Measurements from ENCODE around the gene TXNDC16.

The TXNDC16 gene

DNA sequence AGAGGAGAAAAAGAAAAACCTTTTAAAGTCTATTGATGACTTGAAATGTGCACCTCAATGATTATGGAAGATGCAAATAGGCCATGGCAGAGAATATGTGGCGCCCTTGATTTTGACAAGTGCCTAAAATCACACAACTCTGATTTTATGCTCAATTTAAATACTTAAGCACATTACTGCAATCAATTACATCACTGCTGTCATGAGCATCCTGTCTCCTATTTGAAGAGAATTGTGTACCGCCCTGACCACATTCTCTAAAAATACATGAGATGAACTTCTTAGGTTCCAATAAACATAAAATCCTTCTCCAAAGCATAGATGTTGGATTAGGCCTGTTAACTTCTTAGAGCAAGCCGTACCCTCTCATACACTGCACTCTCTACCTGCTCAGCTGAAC, 1.6 kb downstream of the TXNDC16 start:
- TF ChIP-seq, protein P1, sequence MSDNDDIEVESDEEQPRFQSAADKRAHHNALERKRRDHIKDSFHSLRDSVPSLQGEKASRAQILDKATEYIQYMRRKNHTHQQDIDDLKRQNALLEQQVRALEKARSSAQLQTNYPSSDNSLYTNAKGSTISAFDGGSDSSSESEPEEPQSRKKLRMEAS (IDR thresholded peaks at IDR 0.05; ENCODE audit: low read depth, low read length): no peak
- no peak for TF ChIP-seq POLR2A (IDR thresholded peaks at IDR 0.05; ENCODE audit: extremely low read depth, insufficient read length)
- TF ChIP-seq, protein P2, sequence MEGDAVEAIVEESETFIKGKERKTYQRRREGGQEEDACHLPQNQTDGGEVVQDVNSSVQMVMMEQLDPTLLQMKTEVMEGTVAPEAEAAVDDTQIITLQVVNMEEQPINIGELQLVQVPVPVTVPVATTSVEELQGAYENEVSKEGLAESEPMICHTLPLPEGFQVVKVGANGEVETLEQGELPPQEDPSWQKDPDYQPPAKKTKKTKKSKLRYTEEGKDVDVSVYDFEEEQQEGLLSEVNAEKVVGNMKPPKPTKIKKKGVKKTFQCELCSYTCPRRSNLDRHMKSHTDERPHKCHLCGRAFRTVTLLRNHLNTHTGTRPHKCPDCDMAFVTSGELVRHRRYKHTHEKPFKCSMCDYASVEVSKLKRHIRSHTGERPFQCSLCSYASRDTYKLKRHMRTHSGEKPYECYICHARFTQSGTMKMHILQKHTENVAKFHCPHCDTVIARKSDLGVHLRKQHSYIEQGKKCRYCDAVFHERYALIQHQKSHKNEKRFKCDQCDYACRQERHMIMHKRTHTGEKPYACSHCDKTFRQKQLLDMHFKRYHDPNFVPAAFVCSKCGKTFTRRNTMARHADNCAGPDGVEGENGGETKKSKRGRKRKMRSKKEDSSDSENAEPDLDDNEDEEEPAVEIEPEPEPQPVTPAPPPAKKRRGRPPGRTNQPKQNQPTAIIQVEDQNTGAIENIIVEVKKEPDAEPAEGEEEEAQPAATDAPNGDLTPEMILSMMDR (IDR thresholded peaks at IDR 0.05; ENCODE audit: low read depth, low read length): no peak
- TF ChIP-seq MYC (IDR thresholded peaks at IDR 0.05; ENCODE audit: low read depth, low read length): no peak
- H3K4me3 ChIP-seq (ENCODE audit: low read depth, low read length): peak overlapping the region; percentile 83
- DNase-seq (ENCODE audit: low read depth): no peak

DNA sequence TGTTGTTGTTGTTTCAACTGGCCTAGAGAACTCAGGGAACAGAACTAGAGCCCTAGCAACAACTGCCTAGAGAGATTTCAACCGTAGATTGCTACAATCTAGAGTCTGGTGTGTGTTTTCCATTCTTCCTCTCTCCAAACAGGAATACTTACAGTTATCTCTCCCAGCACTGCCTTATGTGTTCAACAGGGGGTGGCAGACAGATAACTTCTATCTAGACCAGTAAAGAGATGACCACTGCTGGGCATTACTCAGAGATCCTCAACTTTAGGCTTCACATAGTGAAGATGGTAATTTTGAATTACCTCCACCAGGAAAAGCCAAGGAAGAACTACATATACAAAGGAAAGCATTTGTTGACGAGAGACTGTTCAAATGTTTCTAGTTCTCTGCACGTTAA, 4.8 kb downstream of the TXNDC16 start:
- DNase-seq (ENCODE audit: low read depth): no peak
- no peak overlapping the region for H3K4me3 ChIP-seq (ENCODE audit: low read depth, low read length)
- no peak for TF ChIP-seq POLR2A (IDR thresholded peaks at IDR 0.05; ENCODE audit: extremely low read depth, insufficient read length)
- TF ChIP-seq, protein P2 (IDR thresholded peaks at IDR 0.05; ENCODE audit: low read depth, low read length): no peak
- TF ChIP-seq, protein P1 (IDR thresholded peaks at IDR 0.05; ENCODE audit: low read depth, low read length): no peak
- TF ChIP-seq MYC (IDR thresholded peaks at IDR 0.05; ENCODE audit: low read depth, low read length): no peak

DNA sequence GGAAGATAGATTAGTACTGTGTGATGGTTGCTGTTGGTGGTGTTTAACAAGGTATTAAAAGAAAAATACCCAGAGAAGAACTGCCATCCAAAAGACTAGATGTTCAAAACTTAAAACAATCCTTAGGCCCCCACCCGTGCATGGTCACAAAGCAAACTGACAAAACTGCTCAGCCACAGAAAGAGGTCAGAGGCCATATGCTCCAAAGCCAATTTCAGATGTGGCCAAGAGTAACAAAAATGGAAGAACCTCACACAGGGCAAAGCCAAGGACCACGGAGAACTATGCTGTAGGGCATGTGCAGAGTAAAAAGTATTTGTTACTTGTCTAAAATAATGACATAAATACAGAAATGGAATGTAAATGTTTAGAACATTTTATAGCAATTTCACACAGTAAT, 5.3 kb downstream of the TXNDC16 start:
- no peak overlapping the region for H3K4me3 ChIP-seq (ENCODE audit: low read depth, low read length)
- DNase-seq (ENCODE audit: low read depth): no peak
- TF ChIP-seq, protein P1 (IDR thresholded peaks at IDR 0.05; ENCODE audit: low read depth, low read length): no peak
- no peak for TF ChIP-seq MYC (IDR thresholded peaks at IDR 0.05; ENCODE audit: low read depth, low read length)
- TF ChIP-seq, protein P2 (IDR thresholded peaks at IDR 0.05; ENCODE audit: low read depth, low read length): no peak
- TF ChIP-seq POLR2A (IDR thresholded peaks at IDR 0.05; ENCODE audit: extremely low read depth, insufficient read length): no peak

DNA sequence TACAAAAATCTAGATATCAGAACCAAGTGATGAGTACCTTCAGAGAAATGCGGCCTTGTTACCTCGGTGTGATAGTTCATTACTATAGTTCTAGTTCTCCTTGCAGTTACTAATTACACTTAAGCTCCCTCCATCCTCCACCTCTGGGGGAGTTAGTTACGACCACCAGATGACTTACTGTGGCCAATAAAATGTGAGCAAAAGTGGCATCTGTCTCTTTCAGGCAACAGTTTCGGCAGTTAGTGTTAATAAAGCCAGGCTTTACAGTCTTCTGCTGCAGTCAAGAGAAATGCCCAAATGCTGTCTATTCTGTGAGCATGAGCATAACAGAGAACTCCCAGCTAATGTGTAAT, 6.0 kb downstream of the TXNDC16 start:
- TF ChIP-seq, protein P1 (IDR thresholded peaks at IDR 0.05; ENCODE audit: low read depth, low read length): no peak
- TF ChIP-seq MYC (IDR thresholded peaks at IDR 0.05; ENCODE audit: low read depth, low read length) (no peak), POLR2A (IDR thresholded peaks at IDR 0.05; ENCODE audit: extremely low read depth, insufficient read length) (no peak)
- TF ChIP-seq, protein P2 (IDR thresholded peaks at IDR 0.05; ENCODE audit: low read depth, low read length): no peak
- peak; percentile 10 for DNase-seq (ENCODE audit: low read depth)
- no peak overlapping the region for H3K4me3 ChIP-seq (ENCODE audit: low read depth, low read length)

DNA sequence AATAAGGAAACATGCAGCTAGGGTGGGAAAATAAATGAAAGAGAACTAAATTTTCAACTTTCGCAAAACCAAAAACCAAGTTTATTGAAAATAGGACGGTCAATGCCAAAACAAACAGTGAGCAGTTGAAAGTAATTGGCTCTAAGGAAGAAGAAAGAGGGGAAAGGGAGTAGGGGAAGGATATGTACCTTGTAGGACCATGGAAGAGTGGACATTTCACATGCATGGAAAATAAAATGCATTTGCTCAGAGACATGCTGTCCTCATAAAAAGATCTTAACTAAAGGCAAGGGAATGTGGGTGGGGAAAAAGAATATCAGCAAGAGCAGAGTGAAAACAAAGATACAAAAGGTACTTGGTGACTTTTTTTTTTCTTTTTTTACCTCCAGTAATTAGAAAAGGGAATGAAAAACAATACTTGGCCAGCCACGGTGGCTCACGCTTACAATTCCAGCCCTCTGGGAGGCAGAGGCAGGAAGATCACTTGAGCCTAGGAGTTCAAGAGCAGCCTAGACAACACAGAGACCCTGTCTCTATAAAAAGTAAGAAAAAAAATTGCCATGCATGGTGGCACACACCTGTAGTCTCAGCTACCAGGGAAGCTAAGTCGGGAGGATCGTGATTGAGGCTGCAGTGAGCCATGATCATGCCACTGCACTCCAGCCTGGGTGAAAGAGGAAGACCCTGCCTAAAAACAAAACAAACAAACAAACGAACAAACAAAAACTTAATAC, 6.6 kb downstream of the TXNDC16 start:
- no peak overlapping the region for H3K4me3 ChIP-seq (ENCODE audit: low read depth, low read length)
- TF ChIP-seq, protein P2 (IDR thresholded peaks at IDR 0.05; ENCODE audit: low read depth, low read length): no peak
- TF ChIP-seq, protein P1 (IDR thresholded peaks at IDR 0.05; ENCODE audit: low read depth, low read length): no peak
- TF ChIP-seq MYC (IDR thresholded peaks at IDR 0.05; ENCODE audit: low read depth, low read length): no peak
- no peak for TF ChIP-seq POLR2A (IDR thresholded peaks at IDR 0.05; ENCODE audit: extremely low read depth, insufficient read length)
- DNase-seq (ENCODE audit: low read depth): no peak
